Ureter (tissue), 1 donor: ENCODE data around the gene GCK. TPM values are rescaled to one million over a fixed set of nuclear protein-coding genes. Genes with fewer than 3 reads are reported as not detected.

Source experiments
- DNase-seq: peaks from one replicate; pipeline ENCODE4 v3.0.0-alpha.2; 2020; ENCODE audit warnings: low spot score
- total RNA-seq: library from RNA; stranded (reverse); gene quantifications from one replicate; pipeline ENCODE4 v1.2.4, GENCODE V29; 2023
- donor health status: DM: yes; HTN: yes; CAD: no.

The GCK gene
- total RNA-seq, 1 donor from 2014 or later, result 0.39 TPM

DNA sequence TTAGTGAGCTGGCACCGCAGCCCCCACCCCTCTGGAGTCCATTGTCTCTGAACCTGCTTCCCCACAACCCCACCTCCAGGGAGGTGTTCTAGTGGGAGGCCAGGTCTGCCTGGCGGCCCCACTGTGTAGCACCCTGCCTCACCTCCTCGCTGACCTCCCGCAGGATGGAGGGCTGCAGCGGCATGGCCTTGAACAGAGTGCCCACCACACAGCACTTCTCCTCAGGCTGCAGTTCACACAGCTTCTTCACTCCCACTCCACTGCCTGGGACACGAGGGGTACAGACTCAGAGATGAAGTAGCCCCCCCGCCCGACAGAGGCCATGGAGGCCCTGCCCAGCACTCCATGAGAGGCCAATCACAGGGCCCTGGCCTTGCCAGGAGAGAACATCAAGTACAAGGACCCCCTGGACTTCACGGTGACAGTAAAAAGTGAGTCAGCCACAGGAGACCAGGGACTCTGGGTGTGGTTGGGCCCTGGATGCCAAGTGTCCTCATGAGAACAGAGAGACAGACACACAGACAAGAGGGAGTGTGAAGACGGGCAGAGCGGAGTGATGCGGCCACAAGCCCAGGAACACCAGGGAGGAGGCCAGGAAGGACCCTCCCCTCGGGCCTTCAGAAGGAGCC, 71.3 kb downstream of the GCK start:
- no peak for DNase-seq

DNA sequence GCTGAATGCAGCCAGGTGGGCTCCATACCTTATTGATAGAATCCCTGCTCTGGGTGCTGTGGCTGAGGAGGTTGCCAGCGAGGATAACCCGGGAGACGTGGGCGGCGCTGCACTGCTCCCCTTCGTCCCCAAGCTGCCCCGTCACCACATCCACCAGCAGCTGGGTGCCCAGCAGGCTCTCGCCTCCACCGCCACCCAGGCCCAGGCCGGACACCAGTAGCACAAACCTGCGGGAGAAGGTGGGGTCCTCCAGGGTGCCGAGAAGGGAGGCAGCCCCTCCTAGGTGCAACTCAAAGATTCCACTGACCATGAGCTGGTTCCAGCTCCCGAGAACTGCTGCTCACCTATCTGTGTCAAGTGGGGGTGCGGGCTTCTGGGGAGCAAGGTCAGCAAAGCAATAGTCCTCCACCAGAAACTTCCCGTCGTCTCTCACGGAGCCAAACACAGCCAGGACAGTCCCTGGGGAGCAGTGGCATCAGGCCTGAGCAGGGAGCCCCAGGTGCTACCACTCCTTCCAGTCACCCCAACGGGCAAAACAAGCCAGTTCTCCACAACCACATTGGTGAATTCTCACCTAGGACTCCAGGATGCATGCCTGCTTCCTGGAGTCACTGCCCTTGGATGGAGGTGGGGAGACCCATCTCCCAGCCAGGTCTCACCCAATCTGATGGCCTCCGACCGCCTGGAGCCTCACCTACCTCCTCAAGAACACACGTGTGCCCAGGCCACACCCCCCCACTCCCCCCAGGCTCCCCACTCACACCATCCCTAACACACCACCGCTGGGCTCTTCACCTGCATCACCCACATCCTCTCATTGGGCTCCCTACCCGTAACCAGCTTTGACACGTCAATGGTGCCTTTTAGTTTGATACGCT, 72.2 kb downstream of the GCK start:
- DNase-seq, result no peak

DNA sequence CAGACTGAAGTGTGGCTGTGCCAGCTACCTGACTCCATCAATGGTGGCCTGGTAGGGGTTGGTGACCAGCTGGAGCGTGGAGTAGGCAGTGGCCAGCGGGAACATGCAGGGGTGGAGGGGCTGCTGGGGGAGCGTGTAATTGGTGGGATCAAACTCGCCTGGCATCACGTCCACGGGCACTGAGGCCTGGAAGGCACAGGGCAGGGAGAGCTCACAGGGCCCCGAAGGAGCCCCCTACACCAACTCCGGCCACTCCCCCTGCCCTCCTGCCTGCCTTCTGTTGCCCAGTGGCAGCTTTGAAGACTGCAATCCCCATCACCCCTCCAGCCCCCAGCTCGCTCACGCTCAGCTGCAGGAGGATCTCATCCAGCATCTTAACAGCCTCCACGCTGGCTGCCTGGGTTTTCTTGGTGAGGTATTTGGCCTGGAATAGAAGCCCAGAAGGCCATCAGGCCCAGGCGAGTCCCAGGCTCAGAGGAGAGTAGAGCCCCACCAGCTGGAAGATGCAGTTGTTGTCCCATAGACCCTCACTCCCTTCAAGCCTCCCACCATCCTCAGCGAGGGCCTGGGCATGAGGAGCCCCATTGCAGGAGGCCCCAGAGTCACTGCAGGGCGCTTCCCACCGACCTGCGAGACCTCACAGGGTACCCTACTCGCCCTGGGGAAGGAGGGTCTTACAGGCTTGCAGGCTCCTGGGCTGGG, 73.0 kb downstream of the GCK start:
- DNase-seq, result no peak

DNA sequence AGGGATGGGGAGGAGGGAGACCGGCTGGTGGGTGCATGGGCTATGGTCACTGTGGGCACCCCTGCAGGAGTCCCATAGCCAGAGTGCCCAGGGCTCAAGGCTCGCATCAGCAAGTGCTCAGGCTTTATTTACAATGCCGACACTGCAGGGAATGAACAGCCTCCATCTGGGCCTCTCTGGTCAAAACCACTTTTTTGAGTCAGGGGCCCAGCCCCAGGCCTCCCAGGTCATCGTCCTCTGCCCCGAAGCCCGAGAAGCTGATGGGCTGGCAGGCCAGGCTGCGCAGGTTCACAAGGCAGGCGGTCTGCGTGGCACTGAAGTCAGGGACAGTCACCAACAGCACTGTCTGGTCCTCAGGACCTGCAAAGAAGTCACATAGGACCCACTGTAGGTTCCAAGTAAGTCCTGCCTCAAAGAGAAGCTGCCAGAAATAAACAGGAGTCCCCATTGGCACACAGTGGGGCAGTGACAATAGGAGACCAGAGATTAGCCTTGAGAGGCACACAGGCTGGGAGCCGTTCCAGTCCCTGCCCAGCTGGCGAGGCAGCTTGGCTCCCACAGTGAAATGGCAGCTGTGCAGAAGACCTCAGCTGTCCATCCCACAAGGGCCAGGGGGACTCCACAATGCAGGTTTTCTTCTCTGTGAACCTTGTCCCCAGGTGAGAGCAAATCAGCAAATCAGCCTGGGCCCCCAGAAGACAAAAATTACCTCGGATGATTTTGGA, 74.5 kb downstream of the GCK start:
- no peak for DNase-seq

DNA sequence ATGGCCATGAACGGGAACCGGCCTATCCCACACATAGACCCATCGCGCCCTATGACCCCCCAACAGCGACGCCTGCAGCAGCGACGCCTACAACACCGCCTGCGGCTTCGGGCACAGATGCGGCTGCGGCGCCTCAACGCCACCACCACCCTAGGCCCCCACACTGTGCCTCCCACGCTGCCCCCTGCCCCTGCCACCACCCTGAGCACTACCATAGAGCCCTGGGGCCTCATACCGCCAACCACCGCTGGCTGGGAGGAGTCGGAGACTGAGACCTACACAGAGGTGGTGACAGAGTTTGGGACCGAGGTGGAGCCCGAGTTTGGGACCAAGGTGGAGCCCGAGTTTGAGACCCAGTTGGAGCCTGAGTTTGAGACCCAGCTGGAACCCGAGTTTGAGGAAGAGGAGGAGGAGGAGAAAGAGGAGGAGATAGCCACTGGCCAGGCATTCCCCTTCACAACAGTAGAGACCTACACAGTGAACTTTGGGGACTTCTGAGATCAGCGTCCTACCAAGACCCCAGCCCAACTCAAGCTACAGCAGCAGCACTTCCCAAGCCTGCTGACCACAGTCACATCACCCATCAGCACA, 75.4 kb downstream of the GCK start:
- DNase-seq, result no peak

DNA sequence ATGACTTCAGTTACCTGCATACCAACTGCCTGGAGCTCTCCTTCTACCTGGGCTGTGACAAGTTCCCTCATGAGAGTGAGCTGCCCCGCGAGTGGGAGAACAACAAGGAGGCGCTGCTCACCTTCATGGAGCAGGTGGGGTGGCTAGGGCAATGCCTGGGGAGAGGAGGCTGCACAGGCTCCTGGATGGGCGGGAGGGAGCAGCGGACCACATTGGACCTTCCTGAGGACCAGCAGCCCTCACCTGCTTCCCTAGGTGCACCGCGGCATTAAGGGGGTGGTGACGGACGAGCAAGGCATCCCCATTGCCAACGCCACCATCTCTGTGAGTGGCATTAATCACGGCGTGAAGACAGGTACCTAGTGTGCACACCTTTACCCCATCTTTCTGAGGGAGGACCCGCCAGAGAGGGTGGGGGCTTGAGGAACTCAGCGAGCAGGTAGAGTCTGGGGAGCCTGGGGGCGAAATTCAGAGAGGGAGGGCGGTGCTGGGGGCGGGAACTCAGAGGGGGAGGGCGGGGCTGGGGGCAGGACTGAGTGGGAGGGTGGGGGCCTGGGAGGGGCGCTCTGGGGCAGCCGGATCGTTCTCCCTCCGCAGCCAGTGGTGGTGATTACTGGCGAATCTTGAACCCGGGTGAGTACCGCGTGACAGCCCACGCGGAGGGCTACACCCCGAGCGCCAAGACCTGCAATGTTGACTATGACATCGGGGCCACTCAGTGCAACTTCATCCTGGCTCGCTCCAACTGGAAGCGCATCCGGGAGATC, 76.1 kb downstream of the GCK start:
- DNase-seq, result no peak

DNA sequence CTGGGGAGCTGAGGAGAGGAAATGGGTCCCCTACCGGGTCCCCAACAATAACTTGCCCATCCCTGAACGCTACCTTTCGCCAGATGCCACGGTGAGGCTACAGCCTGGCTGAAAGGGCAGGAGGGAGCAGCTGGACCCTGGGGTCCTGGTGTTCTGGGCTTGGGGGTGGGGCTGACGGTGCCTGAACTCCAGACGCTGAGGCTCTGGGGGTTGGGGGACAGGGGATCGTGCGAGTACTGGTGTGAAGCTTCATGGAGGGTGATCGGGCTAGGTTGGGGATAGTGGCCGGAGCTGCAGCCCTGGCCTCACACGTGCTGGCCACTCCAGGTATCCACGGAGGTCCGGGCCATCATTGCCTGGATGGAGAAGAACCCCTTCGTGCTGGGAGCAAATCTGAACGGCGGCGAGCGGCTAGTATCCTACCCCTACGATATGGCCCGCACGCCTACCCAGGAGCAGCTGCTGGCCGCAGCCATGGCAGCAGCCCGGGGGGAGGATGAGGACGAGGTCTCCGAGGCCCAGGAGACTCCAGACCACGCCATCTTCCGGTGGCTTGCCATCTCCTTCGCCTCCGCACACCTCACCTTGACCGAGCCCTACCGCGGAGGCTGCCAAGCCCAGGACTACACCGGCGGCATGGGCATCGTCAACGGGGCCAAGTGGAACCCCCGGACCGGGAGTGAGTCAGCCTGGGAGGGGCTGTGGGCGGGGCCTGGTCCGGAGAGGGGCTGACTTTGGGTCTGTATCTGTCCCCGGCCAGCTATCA, 76.8 kb downstream of the GCK start:
- no peak for DNase-seq

DNA sequence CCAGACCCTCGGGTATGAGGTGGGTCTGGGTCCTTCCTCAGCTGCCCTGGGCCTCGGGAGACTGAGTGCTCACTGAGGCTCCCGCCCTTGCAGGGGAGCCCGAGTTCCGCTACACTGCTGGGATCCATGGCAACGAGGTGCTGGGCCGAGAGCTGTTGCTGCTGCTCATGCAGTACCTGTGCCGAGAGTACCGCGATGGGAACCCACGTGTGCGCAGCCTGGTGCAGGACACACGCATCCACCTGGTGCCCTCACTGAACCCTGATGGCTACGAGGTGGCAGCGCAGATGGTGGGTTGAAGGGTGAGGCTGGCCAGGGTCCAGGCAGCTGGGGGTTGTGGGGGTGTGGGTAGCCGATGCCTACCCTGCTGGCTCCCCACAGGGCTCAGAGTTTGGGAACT, 77.5 kb downstream of the GCK start:
- no peak for DNase-seq

DNA sequence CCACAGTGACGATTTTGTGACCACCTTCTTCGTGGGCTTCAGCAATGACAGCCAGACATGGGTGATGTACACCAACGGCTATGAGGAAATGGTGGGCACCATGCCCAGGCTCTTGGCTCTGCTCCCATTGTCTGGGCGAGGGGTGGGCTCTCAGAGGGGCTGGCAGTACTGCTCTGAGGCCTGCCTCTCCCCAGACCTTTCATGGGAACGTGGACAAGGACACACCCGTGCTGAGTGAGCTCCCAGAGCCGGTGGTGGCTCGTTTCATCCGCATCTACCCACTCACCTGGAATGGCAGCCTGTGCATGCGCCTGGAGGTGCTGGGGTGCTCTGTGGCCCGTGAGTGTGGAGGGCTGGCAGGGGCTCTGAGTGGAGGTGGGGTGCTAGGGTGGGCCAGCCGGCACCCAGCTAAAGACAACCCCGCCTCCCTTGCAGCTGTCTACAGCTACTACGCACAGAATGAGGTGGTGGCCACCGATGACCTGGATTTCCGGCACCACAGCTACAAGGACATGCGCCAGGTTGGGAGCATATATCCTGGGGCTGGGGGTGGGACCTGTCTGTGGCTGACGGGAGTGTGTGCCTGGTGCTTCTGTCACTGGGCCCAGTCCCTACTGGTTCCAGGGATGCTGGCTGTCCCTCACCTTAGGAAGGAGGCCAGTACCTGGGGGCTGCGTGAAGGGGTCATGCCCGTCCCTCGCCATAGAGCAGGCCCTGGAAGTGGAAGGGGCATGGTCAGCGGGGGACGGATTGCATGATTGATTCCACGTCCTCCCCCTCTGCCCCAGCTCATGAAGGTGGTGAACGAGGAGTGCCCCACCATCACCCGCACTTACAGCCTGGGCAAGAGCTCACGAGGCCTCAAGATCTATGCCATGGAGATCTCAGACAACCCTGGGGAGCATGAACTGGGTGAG, 78.3 kb downstream of the GCK start:
- no peak for DNase-seq

DNA sequence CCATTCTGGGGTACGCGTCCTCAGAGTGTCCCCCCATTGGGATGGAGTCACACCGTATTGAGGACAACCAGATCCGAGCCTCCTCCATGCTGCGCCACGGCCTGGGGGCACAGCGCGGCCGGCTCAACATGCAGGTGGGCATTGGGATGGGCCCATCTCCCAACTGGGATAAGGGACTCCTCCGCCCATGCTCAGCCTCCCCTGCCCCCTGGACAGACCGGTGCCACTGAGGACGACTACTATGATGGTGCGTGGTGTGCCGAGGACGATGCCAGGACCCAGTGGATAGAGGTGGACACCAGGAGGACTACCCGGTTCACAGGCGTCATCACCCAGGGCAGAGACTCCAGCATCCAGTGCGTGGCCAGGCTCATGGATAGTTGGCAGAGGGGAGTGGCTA, 79.2 kb downstream of the GCK start:
- no peak for DNase-seq

DNA sequence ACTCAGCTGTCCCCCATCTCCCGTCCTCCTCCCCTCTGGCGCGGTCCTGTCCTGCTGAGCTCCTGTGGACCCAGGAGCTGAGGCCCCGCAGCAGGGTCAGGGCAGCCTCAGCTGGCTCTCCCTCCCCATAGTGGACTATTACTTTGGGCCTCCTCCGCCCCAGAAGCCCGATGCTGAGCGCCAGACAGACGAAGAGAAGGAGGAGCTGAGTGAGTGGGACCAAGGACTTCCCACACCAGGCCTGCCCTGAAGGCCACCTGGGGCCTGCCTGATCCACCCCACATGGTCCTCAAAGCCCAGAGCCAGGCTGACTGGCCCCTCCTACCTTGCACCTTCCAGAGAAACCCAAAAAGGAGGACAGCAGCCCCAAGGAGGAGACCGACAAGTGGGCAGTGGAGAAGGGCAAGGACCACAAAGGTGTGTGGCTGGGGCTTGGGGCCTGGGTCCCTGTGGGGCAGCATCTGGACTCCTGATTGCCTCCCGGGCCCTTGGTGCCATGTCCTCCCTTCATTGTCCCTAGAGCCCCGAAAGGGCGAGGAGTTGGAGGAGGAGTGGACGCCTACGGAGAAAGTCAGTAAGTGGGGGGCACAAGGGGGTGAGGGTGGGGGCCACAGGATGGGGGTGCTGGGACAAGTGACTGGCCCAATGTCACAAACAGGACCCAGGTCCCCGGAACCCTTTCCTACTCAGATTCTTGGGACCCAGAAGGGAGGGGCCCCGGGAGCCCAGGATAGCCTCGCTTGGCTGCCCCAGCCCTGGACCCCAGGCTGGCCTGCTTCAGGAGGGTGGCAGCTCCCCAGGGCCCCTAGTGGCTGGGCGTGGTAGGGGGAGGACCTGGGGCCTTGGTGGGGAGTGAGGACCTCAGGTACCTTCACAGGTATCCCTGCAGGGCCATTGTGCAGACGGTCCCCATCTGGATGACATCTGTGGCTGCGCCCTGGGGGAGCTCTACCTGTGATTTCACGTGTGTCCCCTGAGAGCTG, 80.2 kb downstream of the GCK start:
- DNase-seq, result no peak

DNA sequence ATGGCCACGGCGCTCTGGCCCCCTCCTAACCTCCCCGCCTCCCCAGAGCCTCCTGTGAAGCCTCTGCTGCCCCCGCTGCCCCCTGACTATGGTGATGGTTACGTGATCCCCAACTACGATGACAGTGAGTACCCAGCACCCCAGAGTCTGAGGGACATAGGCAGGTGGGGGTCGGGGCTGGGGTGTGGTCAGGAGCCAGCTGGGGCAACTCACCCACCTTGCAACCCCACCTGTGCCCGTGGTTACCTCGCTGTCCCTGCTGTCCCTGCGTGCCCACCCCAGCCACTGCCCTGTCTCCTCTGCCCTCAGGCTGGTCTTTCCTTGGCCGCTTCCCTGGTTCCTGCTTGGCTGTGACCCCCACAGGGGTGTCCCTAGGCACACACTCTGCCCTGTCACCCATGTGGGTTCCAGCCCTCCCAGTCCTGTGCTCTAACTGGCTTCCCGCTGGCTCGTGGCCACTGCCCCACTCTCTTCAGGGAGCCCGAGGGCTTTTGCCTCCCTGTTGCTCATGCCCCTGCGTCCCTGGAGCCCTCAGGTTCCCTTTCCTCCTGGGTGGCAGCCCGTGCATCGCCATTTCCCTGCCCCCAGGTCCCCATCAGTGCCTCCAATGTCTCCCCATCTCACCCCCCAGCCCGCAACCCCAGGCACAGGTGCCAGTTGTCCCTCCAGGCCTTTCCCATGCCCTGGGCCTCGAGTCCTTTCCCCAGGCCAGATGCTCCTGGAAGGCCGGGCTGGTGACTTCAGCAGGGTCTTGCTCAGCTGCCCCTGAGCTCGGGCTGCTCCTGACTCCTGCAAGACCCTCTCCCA, 81.1 kb downstream of the GCK start:
- DNase-seq, result no peak

DNA sequence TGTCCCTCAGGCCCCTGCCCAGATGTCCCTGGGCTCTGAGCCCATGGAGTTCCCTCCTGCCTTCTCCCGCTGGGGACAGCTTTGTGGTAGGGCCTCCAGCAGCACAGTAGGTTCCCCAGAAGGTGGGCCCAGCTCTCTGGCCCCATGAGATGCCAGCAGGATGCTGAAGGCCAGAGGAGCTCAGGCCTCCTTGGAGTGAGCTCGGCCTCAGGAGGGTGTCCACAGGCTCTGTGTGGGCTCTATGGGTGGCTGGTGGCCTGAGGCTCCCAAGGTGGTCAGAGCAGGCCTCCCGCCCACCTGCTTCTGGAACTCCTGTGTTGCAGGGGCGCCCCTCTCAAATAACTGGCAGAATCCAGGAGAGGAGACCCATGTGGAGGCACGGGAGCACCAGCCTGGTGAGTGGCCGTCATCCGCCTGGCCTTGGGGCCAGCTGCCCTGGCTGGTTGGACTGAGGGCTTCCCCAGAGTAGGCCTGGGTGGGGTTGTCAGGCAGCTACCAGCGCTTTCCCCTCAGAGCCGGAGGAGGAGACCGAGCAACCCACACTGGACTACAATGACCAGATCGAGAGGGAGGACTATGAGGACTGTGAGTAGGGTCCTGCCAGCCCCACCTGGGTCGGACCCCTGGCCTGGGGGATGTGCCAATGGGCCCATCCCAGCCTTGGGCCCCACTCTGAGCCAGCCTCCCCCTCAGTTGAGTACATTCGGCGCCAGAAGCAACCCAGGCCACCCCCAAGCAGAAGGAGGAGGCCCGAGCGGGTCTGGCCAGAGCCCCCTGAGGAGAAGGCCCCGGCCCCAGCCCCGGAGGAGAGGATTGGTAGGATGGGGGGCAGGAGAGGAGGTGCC, 81.9 kb downstream of the GCK start:
- DNase-seq, result no peak

DNA sequence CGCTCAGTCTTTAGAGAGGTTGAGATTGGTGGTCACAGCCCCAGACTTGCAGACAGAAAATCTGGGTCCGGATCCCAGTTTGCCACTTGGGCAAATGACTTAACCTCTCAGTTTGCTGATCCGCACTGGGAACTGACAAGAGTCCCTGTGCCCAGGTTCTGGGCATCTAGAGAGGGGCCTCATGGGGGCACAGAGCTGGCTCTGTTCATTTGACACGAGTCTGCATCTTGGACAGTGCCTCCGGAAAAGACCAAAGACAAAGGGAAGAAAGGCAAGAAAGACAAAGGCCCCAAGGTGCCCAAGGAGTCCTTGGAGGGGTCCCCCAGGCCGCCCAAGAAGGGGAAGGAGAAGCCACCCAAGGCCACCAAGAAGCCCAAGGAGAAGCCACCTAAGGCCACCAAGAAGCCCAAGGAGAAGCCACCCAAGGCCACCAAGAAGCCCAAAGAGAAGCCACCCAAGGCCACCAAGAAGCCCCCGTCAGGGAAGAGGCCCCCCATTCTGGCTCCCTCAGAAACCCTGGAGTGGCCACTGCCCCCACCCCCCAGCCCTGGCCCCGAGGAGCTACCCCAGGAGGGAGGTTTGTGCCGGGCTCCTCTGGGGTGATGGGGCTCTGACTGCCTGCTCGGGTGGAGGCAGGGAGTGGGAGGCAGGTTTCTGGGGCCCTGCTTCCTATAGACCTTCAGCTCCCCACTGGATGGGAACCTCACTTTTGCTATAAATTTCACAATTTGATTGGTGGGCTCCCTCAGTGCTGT, 82.8 kb downstream of the GCK start:
- DNase-seq, result no peak

DNA sequence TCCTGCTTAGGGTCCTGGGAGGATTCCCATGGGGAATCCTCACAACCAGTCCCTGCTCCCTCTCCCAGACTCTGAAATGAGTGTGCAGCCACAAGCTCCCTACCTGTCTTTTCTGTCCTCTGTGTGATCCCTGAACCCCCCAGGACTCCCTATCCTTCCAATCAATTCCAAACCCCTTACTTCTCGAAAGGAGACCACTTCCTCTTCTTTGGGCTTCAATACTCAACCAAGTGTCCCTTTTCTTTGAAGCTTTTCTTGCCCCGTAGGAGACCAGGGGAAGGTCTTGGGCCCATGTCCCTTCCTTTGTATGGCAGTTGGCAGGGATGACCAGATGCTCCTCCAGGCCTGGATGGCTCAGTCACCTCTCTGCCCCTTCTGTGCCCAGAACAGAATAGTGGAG, 83.4 kb downstream of the GCK start:
- DNase-seq, result no peak
